Caco-2 (cell line): Measurements from ENCODE around the gene NEU1. TPM values are rescaled to one million over a fixed set of nuclear protein-coding genes. Genes with fewer than 3 reads are reported as not detected.

Experiments
- BruUV-seq: library from RNA; stranded (reverse); fragments of 400-500 nt; replicated peaks from 2 replicates; lab custom pipeline; 2021; lab: Mats Ljungman, UMichigan
- CTCF ChIA-PET: fragments of 300-600 bp; sonication (Branson Sonifier 250); formaldehyde crosslinking; loops from one replicate; lab custom pipeline; 2022; ENCODE audit warnings: antibody characterized with exemption; lab: Charles Lee
- POLR2A ChIA-PET: fragments of 300-600 bp; sonication (Branson Sonifier 250); formaldehyde crosslinking; loops from one replicate; lab custom pipeline; 2022; ENCODE audit warnings: antibody characterized with exemption; lab: Charles Lee
- DNase-seq, 2 experiments: peaks; one replicate each; pipeline versions ENCODE4 v3.0.0 to v3.0.0-alpha.2; 2020 to 2022
- H3K27me3 ChIP-seq: replicated peaks from 2 replicates; pipeline ENCODE4 v1.6.0; 2011; ENCODE audit warnings: low read length; ENCODE audit not compliant: control insufficient read depth, insufficient read depth
- H3K36me3 ChIP-seq: 2 replicates; pipeline ENCODE4 v1.5.1; 2011; ENCODE audit warnings: low read length; ENCODE audit not compliant: control insufficient read depth, insufficient read depth
- H3K4me1 ChIP-seq: fragments of 250-450 bp; sonication (Bioruptor Pico); 2 replicates; pipeline ENCODE4 v1.5.1; 2020; ENCODE audit warnings: mild to moderate bottlenecking
- H3K4me3 ChIP-seq: 2 replicates; pipeline ENCODE4 v1.5.1; 2011; ENCODE audit warnings: low read depth, mild to moderate bottlenecking, control low read depth, low read length
- H3K9me3 ChIP-seq: fragments of 250-450 bp; sonication (Bioruptor Pico); 2 replicates; pipeline ENCODE4 v1.5.1; 2020; ENCODE audit warnings: mild to moderate bottlenecking, moderate library complexity
- H3K27ac Mint-ChIP-seq: one replicate; pipeline ENCODE4 v1.8.0; 2022; ENCODE audit warnings: mixed read lengths; ENCODE audit not compliant: unreplicated experiment
- H3K27me3 Mint-ChIP-seq: one replicate; pipeline ENCODE4 v1.8.0; 2022; ENCODE audit warnings: mixed read lengths; ENCODE audit not compliant: insufficient read depth, unreplicated experiment
- H3K36me3 Mint-ChIP-seq: one replicate; pipeline ENCODE4 v1.8.0; 2022; ENCODE audit warnings: mild to moderate bottlenecking, mixed read lengths; ENCODE audit not compliant: insufficient read depth, unreplicated experiment
- H3K4me1 Mint-ChIP-seq: one replicate; pipeline ENCODE4 v1.8.0; 2022; ENCODE audit warnings: low read depth, mixed read lengths; ENCODE audit not compliant: unreplicated experiment
- H3K4me3 Mint-ChIP-seq: one replicate; pipeline ENCODE4 v1.8.0; 2022; ENCODE audit warnings: mild to moderate bottlenecking, moderate library complexity, mixed read lengths; ENCODE audit not compliant: unreplicated experiment
- H3K9me3 Mint-ChIP-seq: one replicate; pipeline ENCODE4 v1.8.0; 2022; ENCODE audit warnings: mixed read lengths; ENCODE audit not compliant: unreplicated experiment
- intact Hi-C: fragments of 100-400 bp; cut with micrococcal nuclease; formaldehyde crosslinking; loops from one replicate; pipeline ENCODE4 v1.10.0; 2022; ENCODE audit not compliant: unreplicated experiment
- total RNA-seq: library from RNA; stranded (reverse); gene quantifications from 2 replicates; pipeline ENCODE4 v1.2.3, GENCODE V29; 2022
- TF ChIP-seq, protein P1 (sequence below), 2 experiments: fragments of 200-600 bp in 1 of 2; IDR thresholded peaks; 1 replicate in 1 of 2; 2 replicates in 1 of 2; pipeline versions ENCODE4 v1.5.1 to v1.8.0; 2011 to 2022; ENCODE audit warnings: antibody characterized with exemption in 1 of 2, control low read depth in 1 of 2, inconsistent platforms in 1 of 2, low read depth in 1 of 2, low read length in 1 of 2, mild to moderate bottlenecking in 1 of 2, moderate library complexity in 1 of 2; ENCODE audit not compliant: insufficient read depth in 1 of 2, severe bottlenecking in 1 of 2, unreplicated experiment in 1 of 2

Gene NEU1
- total RNA-seq, 1 experiment from 2014 or later = 176 TPM

GRCh38 chr6:31836474-31837368 lies 25.9 kb downstream of the NEU1 start:
- no peaks in the 10 kb centered on the region for H3K9me3 ChIP-seq
- Mint-ChIP-seq H3K4me1 (peaks cover 18% of the 10 kb centered on the region), H3K9me3 (no peaks in the 10 kb centered on the region), H3K36me3 (peaks cover 74% of the 10 kb centered on the region), H3K27ac (peak overlapping the region; percentile 99), H3K27me3 (no peaks in the 10 kb centered on the region), H3K4me3 (peak overlapping the region; percentile 96)
- CTCF ChIA-PET = no interaction called here
- POLR2A ChIA-PET = interaction anchor here (1.1 kb wide), 1 partner anchor 10 kb away, joined by 3 read pairs; no protein-coding TSS in a partner anchor
- no peak for DNase-seq
- no peaks in the 10 kb centered on the region for H3K27me3 ChIP-seq
- peak overlapping the region; percentile 86 for H3K4me3 ChIP-seq
- no TSS peak for BruUV-seq
- H3K36me3 ChIP-seq = peaks cover 9% of the 10 kb centered on the region
- TF ChIP-seq, protein P1, sequence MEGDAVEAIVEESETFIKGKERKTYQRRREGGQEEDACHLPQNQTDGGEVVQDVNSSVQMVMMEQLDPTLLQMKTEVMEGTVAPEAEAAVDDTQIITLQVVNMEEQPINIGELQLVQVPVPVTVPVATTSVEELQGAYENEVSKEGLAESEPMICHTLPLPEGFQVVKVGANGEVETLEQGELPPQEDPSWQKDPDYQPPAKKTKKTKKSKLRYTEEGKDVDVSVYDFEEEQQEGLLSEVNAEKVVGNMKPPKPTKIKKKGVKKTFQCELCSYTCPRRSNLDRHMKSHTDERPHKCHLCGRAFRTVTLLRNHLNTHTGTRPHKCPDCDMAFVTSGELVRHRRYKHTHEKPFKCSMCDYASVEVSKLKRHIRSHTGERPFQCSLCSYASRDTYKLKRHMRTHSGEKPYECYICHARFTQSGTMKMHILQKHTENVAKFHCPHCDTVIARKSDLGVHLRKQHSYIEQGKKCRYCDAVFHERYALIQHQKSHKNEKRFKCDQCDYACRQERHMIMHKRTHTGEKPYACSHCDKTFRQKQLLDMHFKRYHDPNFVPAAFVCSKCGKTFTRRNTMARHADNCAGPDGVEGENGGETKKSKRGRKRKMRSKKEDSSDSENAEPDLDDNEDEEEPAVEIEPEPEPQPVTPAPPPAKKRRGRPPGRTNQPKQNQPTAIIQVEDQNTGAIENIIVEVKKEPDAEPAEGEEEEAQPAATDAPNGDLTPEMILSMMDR (IDR thresholded peaks at IDR 0.05; ENCODE audit: insufficient read depth in 1 of 2, low read depth in 1 of 2, low read length in 1 of 2, severe bottlenecking in 1 of 2, unreplicated experiment in 1 of 2) = no peak
- intact Hi-C loops = no loop called here
- peaks cover 13% of the 10 kb centered on the region for H3K4me1 ChIP-seq

GRCh38 chr6:31836047-31836473 lies 26.6 kb downstream of the NEU1 start:
- no TSS peak for BruUV-seq
- Mint-ChIP-seq H3K36me3 (peaks cover 68% of the 10 kb centered on the region), H3K27me3 (no peaks in the 10 kb centered on the region), H3K9me3 (no peaks in the 10 kb centered on the region), H3K27ac (peak overlapping the region; percentile 99), H3K4me1 (peaks cover 18% of the 10 kb centered on the region), H3K4me3 (peak overlapping the region; percentile 96)
- CTCF ChIA-PET = no interaction called here
- peak overlapping the region; percentile 86 for H3K4me3 ChIP-seq
- DNase-seq = no peak
- H3K36me3 ChIP-seq = peaks cover 9% of the 10 kb centered on the region
- no peaks in the 10 kb centered on the region for H3K27me3 ChIP-seq
- intact Hi-C loops = no loop called here
- POLR2A ChIA-PET = interaction anchor here (1.1 kb wide), 1 partner anchor 9 kb away, joined by 3 read pairs; no protein-coding TSS in a partner anchor
- H3K4me1 ChIP-seq = peaks cover 13% of the 10 kb centered on the region
- no peaks in the 10 kb centered on the region for H3K9me3 ChIP-seq
- TF ChIP-seq, protein P1 (IDR thresholded peaks at IDR 0.05; ENCODE audit: insufficient read depth in 1 of 2, low read depth in 1 of 2, low read length in 1 of 2, severe bottlenecking in 1 of 2, unreplicated experiment in 1 of 2) = no peak
